Activated CD8-positive, alpha-beta memory T cell treated with anti-CD3 and anti-CD28 coated beads, Interleukin-2, amount 50 U/mL, for 1 hour (primary cell): ENCODE measurements around the gene GTPBP10.
A peak's percentile ranks its signal among the peaks of the same experiment; 100 is the strongest.
"Not testable (repeated sequence)": the region's sequence is repeated elsewhere in the genome, so short reads cannot be mapped to it uniquely, and the experiment has no call there.

Source experiments
- DNase-seq: peaks from one replicate; pipeline ENCODE4 v3.0.0-alpha.2; 2020; ENCODE audit errors: extremely low read depth

Gene GTPBP10

GRCh38 chr7:90346336-90347125, at the start of gene GTPBP10:
GTPBP10 (plus strand) TSS chr7:90346716; CDS start chr7:90346742, 26 bp downstream.
- DNase-seq, result peak; percentile 79

GRCh38 chr7:90298145-90299038, 48.1 kb upstream of the GTPBP10 start:
- no peak for DNase-seq

GRCh38 chr7:90303241-90303640, 43.3 kb upstream of the GTPBP10 start:
- DNase-seq, result no peak

- no peak for DNase-seq
Measured at GRCh38 chr7:90309872-90310271, 36.6 kb upstream of the GTPBP10 start.

GRCh38 chr7:90311175-90311574, 35.3 kb upstream of the GTPBP10 start:
- no peak for DNase-seq

- no peak for DNase-seq
Measured at GRCh38 chr7:90312745-90313144, 33.8 kb upstream of the GTPBP10 start.

GRCh38 chr7:90313907-90314306, 32.6 kb upstream of the GTPBP10 start:
- no peak for DNase-seq

GRCh38 chr7:90320014-90320413, 26.5 kb upstream of the GTPBP10 start:
- no peak for DNase-seq

GRCh38 chr7:90320418-90320800, 26.1 kb upstream of the GTPBP10 start:
- no peak for DNase-seq

GRCh38 chr7:90320801-90321494, 25.6 kb upstream of the GTPBP10 start, which contains the start of gene FAM237B:
FAM237B (minus strand) TSS chr7:90321304; CDS start chr7:90319748, 1,556 bp downstream.
- no peak for DNase-seq

- DNase-seq, result no peak
Measured at GRCh38 chr7:90322837-90323236, 23.7 kb upstream of the GTPBP10 start.

- no peak for DNase-seq
Measured at GRCh38 chr7:90326500-90326899, 20.0 kb upstream of the GTPBP10 start.

- no peak for DNase-seq
Measured at GRCh38 chr7:90334193-90334843, 12.2 kb upstream of the GTPBP10 start.

GRCh38 chr7:90334926-90335325, 11.6 kb upstream of the GTPBP10 start:
- DNase-seq, result not testable (repeated sequence)

- no peak for DNase-seq
Measured at GRCh38 chr7:90337106-90337505, 9.4 kb upstream of the GTPBP10 start.

- no peak for DNase-seq
Measured at GRCh38 chr7:90345016-90345415, 1.5 kb upstream of the GTPBP10 start.

GRCh38 chr7:90345595-90346335, 751 bp upstream of the GTPBP10 start:
- DNase-seq, result no peak

GRCh38 chr7:90347759-90348158, 1.2 kb downstream of the GTPBP10 start:
- no peak for DNase-seq

GRCh38 chr7:90349305-90349704, 2.8 kb downstream of the GTPBP10 start:
- no peak for DNase-seq

GRCh38 chr7:90350032-90350431, 3.5 kb downstream of the GTPBP10 start:
- DNase-seq, result not testable (repeated sequence)

- DNase-seq, result no peak
Measured at GRCh38 chr7:90351987-90352386, 5.5 kb downstream of the GTPBP10 start.
